HEK293 (cell line): Measurements from ENCODE around the gene KRT27.
A peak's percentile ranks its signal among the peaks of the same experiment; 100 is the strongest.

Experiments
- CTCF ChIA-PET: fragments of 350-600 bp; formaldehyde crosslinking; extraction: SDS; loops from one replicate; lab custom pipeline; 2021; ENCODE audit warnings: antibody characterized with exemption; lab: Yijun Ruan, JAX
- POLR2A ChIA-PET: fragments of 300-600 bp; formaldehyde crosslinking; extraction: SDS; loops from one replicate; lab custom pipeline; 2020; ENCODE audit warnings: antibody characterized with exemption, inconsistent platforms; lab: Yijun Ruan, JAX
- H3K27ac ChIP-seq: fragments of 200-500 bp; sonication (Bioruptor generic); 2 replicates; pipeline ENCODE4 v1.5.1; 2014; ENCODE audit warnings: low read depth, low read length, control low read depth, inconsistent platforms; ENCODE audit errors: extremely low read depth
- H3K36me3 ChIP-seq, 2 experiments: fragments of 200-500 bp in 1 of 2; sonication (Bioruptor generic) in 1 of 2; 1 replicate in 1 of 2; 2 replicates in 1 of 2; pipeline ENCODE4 v1.5.1; 2014 to 2017; ENCODE audit warnings: inconsistent platforms in 2 of 2, low read length in 2 of 2; ENCODE audit not compliant: control insufficient read depth in 2 of 2, insufficient read depth in 1 of 2
- H3K4me1 ChIP-seq: fragments of 200-500 bp; sonication (Bioruptor generic); 2 replicates; pipeline ENCODE4 v1.5.1; 2014; ENCODE audit warnings: mild to moderate bottlenecking, low read length, inconsistent platforms; ENCODE audit not compliant: control insufficient read depth, insufficient read depth
- H3K4me3 ChIP-seq: 2 replicates; pipeline ENCODE4 v1.5.1; 2011; ENCODE audit warnings: low read depth, mild to moderate bottlenecking, control low read depth, low read length, moderate library complexity
- H3K9me3 ChIP-seq: fragments of 200-500 bp; sonication (Bioruptor generic); 2 replicates; pipeline ENCODE4 v1.5.1; 2014; ENCODE audit warnings: low read depth, low read length, inconsistent platforms; ENCODE audit not compliant: control insufficient read depth, insufficient read depth
- GLIS2 ChIP-seq: fragments of 450-650 bp; formaldehyde crosslinking; IDR thresholded peaks from 2 replicates; pipeline ENCODE4 v1.5.1; 2016; ENCODE audit warnings: missing biosample characterization, missing genetic modification characterization
- MZF1 ChIP-seq: fragments of 450-650 bp; formaldehyde crosslinking; IDR thresholded peaks from 2 replicates; pipeline ENCODE4 v1.5.1; 2017; ENCODE audit warnings: missing biosample characterization, missing genetic modification characterization, borderline replicate concordance
- REST ChIP-seq: fragments of 450-650 bp; formaldehyde crosslinking; IDR thresholded peaks from 2 replicates; pipeline ENCODE4 v1.5.1; 2016; ENCODE audit warnings: missing biosample characterization, missing genetic modification characterization
- SCRT1 ChIP-seq: fragments of 450-650 bp; formaldehyde crosslinking; IDR thresholded peaks from 2 replicates; pipeline ENCODE4 v1.5.1; 2016; ENCODE audit warnings: missing biosample characterization, missing genetic modification characterization, borderline replicate concordance
- SCRT2 ChIP-seq: fragments of 450-650 bp; formaldehyde crosslinking; IDR thresholded peaks from 2 replicates; pipeline ENCODE4 v1.5.1; 2016; ENCODE audit warnings: missing biosample characterization, missing genetic modification characterization
- SP7 ChIP-seq: fragments of 450-650 bp; formaldehyde crosslinking; IDR thresholded peaks from 2 replicates; pipeline ENCODE4 v1.5.1; 2016; ENCODE audit warnings: missing biosample characterization, missing genetic modification characterization
- ZBTB11 ChIP-seq: fragments of 450-650 bp; formaldehyde crosslinking; conservative IDR thresholded peaks from 2 replicates; pipeline ENCODE4 v1.5.1; 2016; ENCODE audit warnings: low read depth, missing biosample characterization, missing genetic modification characterization
- ZEB2 ChIP-seq: fragments of 450-650 bp; formaldehyde crosslinking; IDR thresholded peaks from 2 replicates; pipeline ENCODE4 v1.5.1; 2016; ENCODE audit warnings: missing biosample characterization, missing genetic modification characterization
- ZNF2 ChIP-seq: fragments of 450-650 bp; formaldehyde crosslinking; IDR thresholded peaks from 2 replicates; pipeline ENCODE4 v1.5.1; 2016; ENCODE audit warnings: missing biosample characterization, missing genetic modification characterization
- ZNF501 ChIP-seq: fragments of 450-650 bp; formaldehyde crosslinking; IDR thresholded peaks from 2 replicates; pipeline ENCODE4 v1.5.1; 2016; ENCODE audit warnings: missing biosample characterization, missing genetic modification characterization
- ZNF580 ChIP-seq: fragments of 450-650 bp; formaldehyde crosslinking; IDR thresholded peaks from 2 replicates; pipeline ENCODE4 v1.5.1; 2016; ENCODE audit warnings: missing biosample characterization, missing genetic modification characterization
- ZNF600 ChIP-seq: fragments of 450-650 bp; formaldehyde crosslinking; IDR thresholded peaks from 2 replicates; pipeline ENCODE4 v1.5.1; 2016; ENCODE audit warnings: missing biosample characterization, missing genetic modification characterization
- ZNF629 ChIP-seq: fragments of 450-650 bp; formaldehyde crosslinking; IDR thresholded peaks from 2 replicates; pipeline ENCODE4 v1.5.1; 2017; ENCODE audit warnings: missing biosample characterization, missing genetic modification characterization
- ZNF654 ChIP-seq: fragments of 450-650 bp; formaldehyde crosslinking; IDR thresholded peaks from 2 replicates; pipeline ENCODE4 v1.5.1; 2016; ENCODE audit warnings: low read depth, missing biosample characterization, missing genetic modification characterization
- ZNF660 ChIP-seq: fragments of 450-650 bp; IDR thresholded peaks from 2 replicates; pipeline ENCODE4 v1.5.1; 2018; ENCODE audit warnings: missing biosample characterization, mild to moderate bottlenecking, missing genetic modification characterization
- ZSCAN30 ChIP-seq: fragments of 450-650 bp; IDR thresholded peaks from 2 replicates; pipeline ENCODE4 v1.5.1; 2018; ENCODE audit warnings: missing biosample characterization, mild to moderate bottlenecking, missing genetic modification characterization, moderate library complexity
- TF ChIP-seq, protein P1 (sequence below): fragments of 450-650 bp; formaldehyde crosslinking; IDR thresholded peaks from 2 replicates; pipeline ENCODE4 v1.5.1; 2016; ENCODE audit warnings: missing biosample characterization, missing genetic modification characterization
- TF ChIP-seq, protein P2 (sequence below): fragments of 450-650 bp; formaldehyde crosslinking; IDR thresholded peaks from 2 replicates; pipeline ENCODE4 v1.5.1; 2016; ENCODE audit warnings: missing biosample characterization, missing genetic modification characterization

Gene KRT27

GRCh38 chr17:40809721-40810421 is 27.5 kb upstream of the KRT27 start:
- CTCF ChIA-PET, result interaction anchor here (0.6 to 4.2 kb wide), 11 partner anchors 35 to 857 kb away, joined by 3 to 22 read pairs (median 3); no protein-coding TSS in a partner anchor
- Histone ChIP-seq H3K4me1 (no peaks in the 10 kb centered on the region; the same call in 1 of the 2 replicates), H3K36me3 (no peaks in the 10 kb centered on the region)
- peak; percentile 54; the same call in 1 of the 2 replicates for TF ChIP-seq SP7 (tag by site-specific recombination)
- peak; percentile 34; the same call in 1 of the 2 replicates for TF ChIP-seq ZNF629 (tag by site-specific recombination)
- no peak for TF ChIP-seq GLIS2 (tag by site-specific recombination)
- TF ChIP-seq, all 188 proteins: peak for 2
- POLR2A ChIA-PET, result interaction anchor here (1.9 kb wide), 1 partner anchor 9 kb away, joined by 9 read pairs; no protein-coding TSS in a partner anchor
- Histone ChIP-seq H3K27ac (no peak overlapping the region), H3K4me3 (no peak overlapping the region), H3K9me3 (no peaks in the 10 kb centered on the region)

DNA sequence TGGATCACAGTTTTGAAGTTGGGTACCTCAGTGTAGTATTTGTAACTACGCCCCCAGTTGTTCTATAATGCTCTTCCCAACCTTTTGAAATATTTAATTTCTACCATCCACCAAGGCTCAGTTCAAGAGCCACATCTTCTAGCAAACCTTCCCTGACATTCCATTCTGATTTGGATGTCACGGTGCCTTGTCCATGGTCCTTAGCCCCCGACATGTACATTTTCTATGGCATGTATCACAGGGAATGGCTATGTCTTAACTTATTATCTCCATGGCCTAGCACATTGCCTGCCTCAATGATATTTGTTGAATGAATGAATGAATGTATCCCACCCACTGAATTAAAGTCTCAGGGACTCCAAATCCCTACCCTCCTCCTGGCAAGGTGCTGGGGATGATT is 23.8 kb upstream of the KRT27 start:
- H3K36me3 ChIP-seq, result no peaks in the 10 kb centered on the region
- ChIA-PET POLR2A (interaction anchor here (2.3 kb wide), 1 partner anchor 13 kb away, joined by 10 read pairs; no protein-coding TSS in a partner anchor), CTCF (interaction anchor here (0.6 to 6.6 kb wide), 6 partner anchors 190 to 1260 kb away, joined by 3 to 68 read pairs (median 4); no protein-coding TSS in a partner anchor)
- H3K4me3 ChIP-seq, result no peak overlapping the region
- H3K4me1 ChIP-seq, result no peaks in the 10 kb centered on the region; the same call in 1 of the 2 replicates
- TF ChIP-seq SCRT1 (no peak), REST (tag by site-specific recombination) (peak; percentile 93)
- no peak overlapping the region for H3K27ac ChIP-seq
- H3K9me3 ChIP-seq, result no peaks in the 10 kb centered on the region

GRCh38 chr17:40803617-40804082 is 21.3 kb upstream of the KRT27 start:
- Histone ChIP-seq H3K4me1 (no peaks in the 10 kb centered on the region), H3K27ac (no peak overlapping the region), H3K36me3 (no peaks in the 10 kb centered on the region), H3K4me3 (no peak overlapping the region), H3K9me3 (no peaks in the 10 kb centered on the region)
- POLR2A ChIA-PET, result no interaction called here
- CTCF ChIA-PET, result interaction anchor here (0.5 to 6.6 kb wide), 21 partner anchors 11 to 859 kb away, joined by 3 to 68 read pairs (median 4); no protein-coding TSS in a partner anchor
- TF ChIP-seq ZEB2 (tag by site-specific recombination), result peak; percentile 38; the same call in 1 of the 2 replicates
- TF ChIP-seq ZNF501 (tag by site-specific recombination), result no peak
- 0 out of 2 replicates have a peak, but pooled peaks have one; percentile 26 for TF ChIP-seq SP7 (tag by site-specific recombination)
- TF ChIP-seq, protein P1, sequence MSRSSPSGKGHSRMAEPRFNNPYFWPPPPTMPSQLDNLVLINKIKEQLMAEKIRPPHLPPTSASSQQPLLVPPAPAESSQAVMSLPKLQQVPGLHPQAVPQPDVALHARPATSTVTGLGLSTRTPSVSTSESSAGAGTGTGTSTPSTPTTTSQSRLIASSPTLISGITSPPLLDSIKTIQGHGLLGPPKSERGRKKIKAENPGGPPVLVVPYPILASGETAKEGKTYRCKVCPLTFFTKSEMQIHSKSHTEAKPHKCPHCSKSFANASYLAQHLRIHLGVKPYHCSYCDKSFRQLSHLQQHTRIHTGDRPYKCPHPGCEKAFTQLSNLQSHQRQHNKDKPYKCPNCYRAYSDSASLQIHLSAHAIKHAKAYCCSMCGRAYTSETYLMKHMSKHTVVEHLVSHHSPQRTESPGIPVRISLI (tag by site-specific recombination), result no peak
- TF ChIP-seq ZNF2 (tag by site-specific recombination), result 0 out of 2 replicates have a peak, but pooled peaks have one; percentile 37
- TF ChIP-seq ZSCAN30 (tag by site-specific recombination), result 0 out of 2 replicates have a peak, but pooled peaks have one; percentile 28
- TF ChIP-seq ZBTB11 (tag by site-specific recombination), result no peak
- peak; percentile 70 for TF ChIP-seq SCRT2
- peak; percentile 72 for TF ChIP-seq ZNF660 (tag by site-specific recombination)
- no peak for TF ChIP-seq MZF1
- no peak for TF ChIP-seq ZNF580 (tag by site-specific recombination)
- 0 out of 2 replicates have a peak, but pooled peaks have one; percentile 32 for TF ChIP-seq ZNF600 (tag by site-specific recombination)
- TF ChIP-seq, protein P2, sequence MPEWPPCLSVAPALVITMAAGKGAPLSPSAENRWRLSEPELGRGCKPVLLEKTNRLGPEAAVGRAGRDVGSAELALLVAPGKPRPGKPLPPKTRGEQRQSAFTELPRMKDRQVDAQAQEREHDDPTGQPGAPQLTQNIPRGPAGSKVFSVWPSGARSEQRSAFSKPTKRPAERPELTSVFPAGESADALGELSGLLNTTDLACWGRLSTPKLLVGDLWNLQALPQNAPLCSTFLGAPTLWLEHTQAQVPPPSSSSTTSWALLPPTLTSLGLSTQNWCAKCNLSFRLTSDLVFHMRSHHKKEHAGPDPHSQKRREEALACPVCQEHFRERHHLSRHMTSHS (tag by site-specific recombination), result no peak
- peak; percentile 93 for TF ChIP-seq ZNF654 (tag by site-specific recombination)
